Measurements from ENCODE around the gene SASH1.

Gene SASH1

GRCh38 chr6:148460876-148461646 is 118.4 kb downstream of the SASH1 start:
- no peak for DNase-seq (ENCODE audit: low read depth)

DNA sequence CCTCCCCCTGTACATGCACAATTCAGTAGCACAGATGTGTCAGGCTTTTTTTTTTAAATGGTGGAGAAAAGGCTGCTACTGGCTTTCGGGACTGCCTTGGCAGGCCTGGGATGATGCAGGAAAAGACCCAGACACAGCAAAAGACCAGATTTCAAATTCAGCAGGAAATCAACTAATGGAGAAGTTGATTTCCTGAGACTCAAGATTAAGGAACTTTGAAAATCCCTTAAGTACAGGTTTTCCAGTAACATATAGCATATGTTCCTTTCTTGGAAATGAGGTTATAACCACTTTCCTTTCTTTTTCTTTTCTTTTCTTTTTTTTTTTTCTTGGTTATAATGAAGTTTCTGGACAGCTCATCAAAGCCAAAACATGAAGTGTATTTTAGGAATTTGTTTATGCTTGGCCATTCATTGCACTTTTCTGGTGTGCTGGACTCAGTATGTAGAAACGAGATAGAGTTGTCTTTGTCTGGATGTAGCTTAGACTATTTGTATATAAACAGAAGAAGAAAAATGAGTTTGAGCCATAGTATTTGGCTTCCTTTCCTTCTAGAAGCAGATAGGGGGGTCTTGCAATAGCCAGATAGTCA is 119.4 kb downstream of the SASH1 start:
- DNase-seq (ENCODE audit: low read depth) = no peak

DNA sequence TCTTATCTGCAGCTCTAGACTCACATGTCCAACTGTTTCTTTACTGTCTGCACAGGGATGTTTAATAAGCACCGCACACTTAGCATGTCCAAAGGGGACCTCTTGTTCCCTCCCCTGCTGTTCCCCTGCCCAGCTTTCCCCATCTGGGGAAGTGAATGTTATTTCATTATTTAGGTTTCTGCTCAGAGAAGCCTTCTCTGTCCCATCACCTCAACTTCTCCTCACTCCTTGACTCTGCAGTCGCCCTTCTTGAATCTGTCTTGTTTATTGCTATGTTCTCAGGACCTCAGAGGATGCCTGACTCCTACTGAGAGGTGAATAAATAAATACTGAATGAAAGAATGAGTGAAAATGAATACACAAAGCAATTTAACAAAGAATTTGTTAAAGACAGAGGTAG is 121.0 kb downstream of the SASH1 start:
- DNase-seq (ENCODE audit: low read depth) = no peak

DNA sequence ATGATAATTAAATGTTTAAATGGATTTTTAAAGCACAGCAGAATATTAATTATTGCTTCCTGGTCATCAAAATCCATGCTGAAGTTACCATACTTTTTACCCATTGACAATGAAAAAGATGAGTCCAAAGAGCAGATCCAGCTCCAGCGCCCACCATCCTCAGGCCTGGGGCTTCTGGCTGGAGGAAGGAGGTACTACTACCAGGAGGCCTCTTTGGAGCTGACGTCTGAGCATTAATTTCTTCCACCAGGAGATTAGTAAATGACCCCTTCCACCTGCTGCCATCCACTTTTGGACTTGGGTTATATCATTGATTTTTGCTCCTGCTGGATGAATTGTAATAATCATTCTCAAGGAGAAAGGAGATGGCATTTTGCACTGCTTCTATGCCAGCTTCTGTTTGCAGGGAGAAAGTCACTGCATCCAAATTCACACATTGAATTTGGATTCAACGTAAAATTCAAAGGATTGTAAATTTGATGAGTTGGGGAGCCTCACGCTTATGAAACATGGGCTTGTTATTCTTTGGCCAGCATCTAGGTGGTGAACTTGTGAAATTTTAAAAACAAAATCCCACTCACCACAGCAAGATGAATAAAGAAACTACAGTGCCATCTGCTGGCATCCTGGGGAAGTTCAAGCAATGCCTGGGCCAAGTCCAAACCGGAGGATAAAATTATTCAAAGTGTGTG is 121.8 kb downstream of the SASH1 start:
- DNase-seq (ENCODE audit: low read depth) = peak; percentile 20

DNA sequence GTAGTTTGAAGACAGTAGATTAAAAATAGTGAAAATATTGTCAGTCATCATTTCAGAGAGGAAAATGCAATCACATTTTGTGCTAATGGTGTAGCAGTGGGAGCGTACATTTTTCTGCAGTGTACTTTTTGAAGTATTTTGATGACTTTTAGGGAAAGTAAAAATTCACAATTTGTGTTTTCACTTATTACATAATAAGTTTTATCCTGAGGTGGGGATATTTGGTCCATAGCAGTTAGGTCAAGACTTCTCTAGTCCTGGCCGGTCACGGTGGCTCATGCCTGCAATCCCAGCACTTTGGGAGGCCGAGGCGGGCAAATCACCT is 122.3 kb downstream of the SASH1 start:
- no peak for DNase-seq (ENCODE audit: low read depth)

DNA sequence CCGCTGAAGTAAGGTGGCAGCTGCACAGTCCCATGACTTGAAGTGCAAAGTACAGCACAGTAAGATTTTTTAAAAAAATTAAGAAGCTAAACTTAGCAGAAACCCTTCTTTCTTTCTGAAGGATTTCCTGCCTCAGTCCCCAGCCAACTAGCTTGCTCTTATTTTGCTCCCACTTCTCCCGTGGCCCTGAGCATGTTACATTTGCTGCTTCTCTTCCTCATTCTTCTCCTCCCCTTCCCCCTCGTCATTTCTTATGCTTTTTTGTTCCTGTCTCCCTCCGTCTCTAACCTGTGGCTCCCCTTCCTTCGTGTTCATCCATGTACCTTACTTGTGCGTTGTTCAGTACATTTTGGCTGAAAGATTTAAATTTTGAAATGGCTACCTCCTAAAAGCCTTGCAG is 123.0 kb downstream of the SASH1 start:
- no peak for DNase-seq (ENCODE audit: low read depth)

GRCh38 chr6:148466158-148466557 is 123.5 kb downstream of the SASH1 start:
- DNase-seq (ENCODE audit: low read depth) = no peak

DNA sequence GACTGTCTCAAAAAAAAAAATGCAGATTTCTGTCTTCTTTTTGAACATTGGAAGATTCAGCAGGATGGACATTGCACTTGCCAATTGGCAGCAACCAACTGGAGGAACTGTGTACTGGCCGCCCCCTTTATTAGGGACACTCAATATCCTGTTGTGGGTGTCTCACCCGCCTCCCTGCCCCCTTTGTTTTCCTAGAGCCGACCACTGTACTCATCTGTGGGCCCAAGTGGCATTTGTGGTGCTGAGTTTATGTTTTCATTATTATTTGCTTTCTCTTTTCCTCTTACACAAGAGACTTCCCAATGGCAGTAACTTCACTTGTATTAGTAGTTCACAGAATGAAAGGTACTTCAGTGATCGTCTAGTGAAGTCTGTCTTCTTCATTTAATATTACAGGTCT is 125.3 kb downstream of the SASH1 start:
- no peak for DNase-seq (ENCODE audit: low read depth)

DNA sequence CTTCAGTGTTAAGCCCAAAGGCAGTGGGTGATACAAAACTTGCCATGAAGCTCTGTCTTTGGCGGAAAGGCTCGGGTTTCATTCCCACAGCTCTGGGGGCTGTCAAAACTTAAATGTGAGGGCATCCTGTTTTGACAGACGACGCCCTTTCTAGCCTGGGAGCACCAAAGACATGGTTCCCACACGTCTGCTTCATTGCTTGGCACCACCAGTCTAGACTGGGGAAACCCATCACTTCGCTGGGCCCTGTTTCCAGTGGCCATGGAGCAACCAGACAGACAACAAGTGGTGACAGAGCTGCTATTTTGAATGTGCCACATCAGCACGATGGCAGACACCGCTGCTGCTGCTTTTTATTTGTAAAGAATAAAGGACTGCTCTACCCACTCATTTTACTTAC is 127.5 kb downstream of the SASH1 start:
- no peak for DNase-seq (ENCODE audit: low read depth)

GRCh38 chr6:148470606-148471465 is 128.2 kb downstream of the SASH1 start:
- no peak for DNase-seq (ENCODE audit: low read depth)

DNA sequence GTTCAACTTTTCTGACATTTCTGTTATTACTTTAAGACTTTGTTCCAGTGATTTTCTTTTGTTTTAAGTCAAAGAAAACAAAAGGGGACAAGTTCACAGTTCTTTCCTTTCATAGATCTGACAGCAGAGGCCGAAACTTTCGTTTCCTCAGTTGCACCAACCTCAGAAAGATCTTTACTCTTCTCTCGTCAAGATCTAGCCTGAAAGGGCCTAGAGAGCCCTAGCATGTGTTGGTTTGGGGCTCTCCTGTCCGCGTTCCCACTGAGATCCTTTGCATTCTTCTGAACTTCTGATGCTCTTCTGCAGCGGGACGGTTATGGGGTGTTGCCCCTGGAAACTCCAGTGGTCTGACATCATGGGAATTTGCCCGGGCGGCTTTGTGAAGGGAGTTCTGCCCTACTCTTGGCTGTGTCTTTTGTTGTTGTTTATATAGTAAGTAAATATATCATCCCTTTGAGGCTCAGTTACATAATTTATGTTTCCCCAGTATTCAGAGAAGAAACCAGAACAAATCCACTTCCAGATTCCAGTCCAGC is 129.1 kb downstream of the SASH1 start:
- no peak for DNase-seq (ENCODE audit: low read depth)

GRCh38 chr6:148472171-148473105 is 129.8 kb downstream of the SASH1 start:
- DNase-seq (ENCODE audit: low read depth) = no peak

DNA sequence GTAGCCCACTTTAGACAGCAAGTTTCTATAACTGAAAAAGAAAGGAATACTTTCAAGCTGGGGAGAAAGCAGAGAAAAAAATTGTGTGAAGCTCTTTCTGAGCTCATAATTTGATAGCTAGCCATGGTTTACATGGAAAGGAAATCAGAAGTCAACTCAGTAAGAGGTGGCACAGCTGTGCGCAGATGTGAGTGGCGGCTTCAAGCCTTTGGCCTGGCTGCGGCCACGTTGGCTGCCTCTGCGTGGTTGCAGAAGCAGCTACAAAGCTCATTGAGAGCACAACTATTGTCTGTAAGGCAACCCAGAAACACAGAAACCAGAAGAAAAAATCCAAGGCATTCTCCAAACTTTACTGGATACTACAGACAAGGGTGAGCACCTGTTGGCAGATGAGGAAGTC is 136.9 kb downstream of the SASH1 start:
- DNase-seq (ENCODE audit: low read depth) = no peak

- DNase-seq (ENCODE audit: low read depth) = no peak
These were observed 144.8 kb downstream of the SASH1 start for GRCh38 chr6:148487461-148487860.

- DNase-seq (ENCODE audit: low read depth) = no peak
These were observed 149.1 kb downstream of the SASH1 start for GRCh38 chr6:148491638-148492251.

- DNase-seq (ENCODE audit: low read depth) = no peak
These were observed 150.1 kb downstream of the SASH1 start for GRCh38 chr6:148492654-148493290.

DNA sequence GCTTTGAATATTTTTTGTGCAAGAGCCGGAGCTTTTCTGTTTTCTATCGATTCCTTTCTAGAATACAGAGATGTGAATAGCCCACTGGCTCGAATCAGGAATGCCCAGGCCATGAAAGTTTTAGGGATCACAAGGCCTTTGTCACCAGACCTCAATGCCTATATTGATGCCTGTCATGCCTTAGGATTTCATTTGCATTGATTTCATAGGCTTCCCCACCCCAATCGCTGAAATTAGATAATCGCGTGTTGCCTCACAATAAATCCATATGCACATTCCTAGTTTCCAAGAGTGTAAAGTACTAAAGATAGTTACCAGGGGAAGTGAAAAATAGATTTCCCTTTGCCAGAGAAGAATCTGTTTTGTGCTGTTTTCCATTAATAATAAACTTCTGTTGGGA is 150.8 kb downstream of the SASH1 start:
- no peak for DNase-seq (ENCODE audit: low read depth)

DNA sequence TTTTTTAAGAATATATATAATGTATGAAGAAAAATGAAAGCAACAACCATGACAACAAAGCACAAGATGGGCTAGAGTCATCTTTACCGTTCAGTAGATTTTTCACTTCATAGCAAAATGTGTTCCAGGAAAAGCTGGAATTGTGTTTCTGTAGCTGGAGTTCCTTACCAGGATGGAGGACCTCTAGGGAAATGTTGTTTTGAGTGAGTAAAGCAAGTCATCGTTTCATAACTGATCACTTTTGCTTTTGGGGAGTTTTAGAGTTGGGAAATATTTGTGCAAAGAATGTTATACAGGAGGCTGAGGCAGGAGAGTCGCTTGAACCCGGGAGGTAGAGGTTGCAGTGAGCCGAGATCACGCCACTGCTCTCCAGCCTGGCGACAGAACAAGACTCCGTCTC is 151.6 kb downstream of the SASH1 start:
- no peak for DNase-seq (ENCODE audit: low read depth)

DNA sequence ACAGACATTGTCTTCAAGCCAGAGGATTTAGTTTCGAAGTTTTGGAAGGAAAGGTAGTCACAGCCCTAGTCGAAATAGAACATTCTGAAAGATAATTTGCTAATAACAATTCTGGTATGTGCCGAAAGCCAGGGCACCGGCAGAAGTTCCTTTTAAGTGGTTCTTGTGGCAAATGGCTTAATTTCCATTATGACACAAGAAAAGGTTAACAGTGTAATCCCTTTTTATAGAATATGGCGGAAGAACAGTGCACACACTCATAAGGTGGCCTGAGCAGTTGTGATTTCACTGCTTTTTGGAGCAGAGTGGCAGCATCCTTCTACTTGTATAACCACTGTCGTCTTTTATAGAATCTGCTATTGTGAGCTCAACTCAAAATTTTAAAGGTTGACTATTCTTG is 152.4 kb downstream of the SASH1 start:
- DNase-seq (ENCODE audit: low read depth) = no peak

DNA sequence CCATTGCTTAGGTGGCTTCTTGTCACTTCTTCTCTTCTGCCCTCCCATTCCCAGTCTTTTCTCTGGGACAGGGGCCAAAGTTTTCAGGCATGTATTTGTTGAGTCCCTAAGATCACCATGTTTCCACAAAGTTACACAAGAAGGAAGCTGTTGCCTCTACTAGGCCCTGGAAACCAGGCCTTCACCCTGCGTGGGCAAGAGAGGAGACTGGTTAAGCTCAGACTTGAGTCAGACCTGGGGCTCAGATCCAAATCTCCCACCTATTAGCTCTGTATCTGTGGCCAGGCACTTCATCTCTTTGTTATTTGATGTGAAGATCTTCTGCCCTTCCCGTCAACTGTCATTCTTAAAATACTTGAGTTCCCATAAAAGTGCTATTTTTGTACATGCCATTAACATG is 154.6 kb downstream of the SASH1 start:
- DNase-seq (ENCODE audit: low read depth) = no peak
